NCI-H446 treated with DMSO at 0.1 percent for 48 hours (cell line): Measurements from ENCODE around the gene PORCN.

Experiments used
- DNase-seq: peaks from one replicate; lab custom pipeline; 2025; lab: John Stamatoyannopoulos, UW

The PORCN gene

DNA sequence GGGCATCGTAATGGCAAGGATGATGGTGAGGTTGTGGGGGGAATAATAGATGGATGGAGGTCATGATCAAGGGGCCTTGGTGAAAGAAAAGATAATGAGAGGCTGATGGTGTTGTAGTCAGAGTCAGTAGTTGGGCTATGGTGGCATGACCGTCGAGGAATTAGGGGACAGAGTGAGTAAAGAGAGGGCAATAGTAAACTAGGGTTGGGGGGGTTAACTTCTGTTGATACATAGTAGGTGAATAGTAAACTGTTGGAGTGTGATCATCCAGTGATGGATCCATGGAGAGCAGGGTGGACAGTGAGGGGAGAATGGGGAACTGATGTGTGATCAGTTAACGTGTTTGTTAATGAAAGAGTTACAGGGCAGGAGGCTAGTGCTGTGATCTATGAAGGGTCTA is 31.9 kb upstream of the PORCN start:
- DNase-seq, result no peak

DNA sequence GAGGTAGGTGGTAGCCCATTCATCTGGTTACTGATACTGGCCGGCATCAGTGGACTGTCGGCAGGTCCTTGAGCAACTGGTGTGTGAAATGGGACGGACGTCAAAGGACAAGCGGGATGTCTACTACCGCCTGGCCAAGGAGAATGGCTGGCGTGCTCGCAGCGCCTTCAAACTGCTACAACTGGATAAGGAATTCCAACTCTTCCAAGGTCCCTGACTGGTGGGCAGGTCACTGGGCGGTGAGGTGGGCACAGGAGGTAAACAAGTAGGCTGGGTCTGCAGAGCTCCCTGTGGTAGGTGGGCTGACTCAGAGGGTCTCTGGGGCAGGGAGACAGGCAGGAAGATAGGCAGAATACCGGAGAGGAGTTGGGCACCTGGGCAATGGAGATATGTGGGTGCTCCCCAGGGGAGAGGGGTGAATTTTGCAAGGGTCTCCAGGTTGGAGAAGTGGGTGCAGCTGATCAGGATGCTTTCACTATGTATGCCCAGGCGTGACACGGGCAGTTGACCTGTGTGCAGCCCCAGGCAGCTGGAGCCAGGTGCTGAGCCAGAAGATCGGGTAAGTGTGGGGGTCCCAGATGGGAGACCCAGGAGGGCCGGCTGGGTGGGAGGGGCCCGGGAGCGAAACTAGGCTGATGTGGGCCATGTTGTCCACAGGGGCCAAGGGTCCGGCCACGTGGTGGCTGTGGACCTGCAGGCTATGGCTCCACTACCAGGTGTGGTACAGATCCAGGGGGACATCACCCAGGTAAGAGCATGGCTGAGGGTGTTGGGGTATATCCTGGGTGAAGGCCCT is 30.6 kb upstream of the PORCN start:
- no peak for DNase-seq

DNA sequence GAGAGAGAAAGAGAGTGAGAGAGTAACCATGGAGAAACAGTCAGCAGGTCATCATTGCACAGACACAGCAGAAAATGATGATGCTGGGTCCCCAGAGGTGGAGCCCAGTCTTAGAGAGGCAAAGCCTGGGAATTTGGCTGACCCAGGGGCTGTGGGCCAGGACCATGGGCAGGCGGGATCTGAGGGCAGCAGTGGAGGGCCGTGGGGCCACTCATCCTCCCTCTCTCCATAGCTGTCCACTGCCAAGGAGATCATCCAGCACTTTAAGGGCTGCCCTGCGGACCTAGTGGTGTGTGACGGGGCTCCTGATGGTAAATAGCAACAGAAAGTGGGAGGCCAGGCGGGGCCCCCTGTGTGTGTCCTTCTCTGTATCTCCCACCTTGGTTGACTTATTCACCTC is 30.0 kb upstream of the PORCN start:
- no peak for DNase-seq

DNA sequence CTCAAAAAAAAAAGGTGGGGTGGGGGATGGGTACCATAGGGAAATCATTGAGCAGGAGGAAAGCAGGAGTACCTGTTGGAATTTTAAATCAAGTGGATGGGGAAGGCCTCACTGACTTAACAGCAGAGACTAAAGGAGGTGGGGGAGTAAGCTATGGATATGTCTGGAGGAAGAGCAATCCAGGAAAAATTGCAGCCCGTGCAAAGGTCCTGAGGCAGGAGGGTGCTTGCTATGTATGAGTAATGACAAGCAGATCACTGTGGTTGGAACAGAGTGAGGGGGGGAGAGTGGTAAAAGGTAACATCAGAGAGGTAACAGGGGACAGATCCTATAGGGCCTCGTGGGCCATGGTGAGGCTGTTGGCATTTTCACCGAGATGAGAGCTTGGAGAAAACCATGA is 28.6 kb upstream of the PORCN start:
- DNase-seq, result no peak

DNA sequence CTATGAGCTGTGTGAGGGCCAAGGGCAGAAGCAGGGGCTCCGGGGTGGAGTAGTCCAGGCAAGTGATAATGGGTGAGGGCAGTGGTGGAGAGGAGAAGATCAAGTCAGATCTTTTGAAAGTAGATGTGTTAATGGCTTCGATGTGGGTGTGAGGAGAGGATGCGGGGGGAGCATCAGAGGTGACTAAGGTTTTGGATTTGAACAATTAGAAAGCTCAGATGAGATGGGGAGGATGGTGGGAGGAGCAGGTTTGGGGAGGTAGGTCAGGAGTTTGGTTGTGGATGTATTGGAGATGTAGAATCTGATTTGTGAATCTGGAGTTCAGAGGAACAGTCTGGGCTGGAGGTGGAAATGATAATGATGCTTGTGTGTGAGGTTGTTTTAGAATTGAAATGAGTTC is 28.2 kb upstream of the PORCN start:
- DNase-seq, result no peak

DNA sequence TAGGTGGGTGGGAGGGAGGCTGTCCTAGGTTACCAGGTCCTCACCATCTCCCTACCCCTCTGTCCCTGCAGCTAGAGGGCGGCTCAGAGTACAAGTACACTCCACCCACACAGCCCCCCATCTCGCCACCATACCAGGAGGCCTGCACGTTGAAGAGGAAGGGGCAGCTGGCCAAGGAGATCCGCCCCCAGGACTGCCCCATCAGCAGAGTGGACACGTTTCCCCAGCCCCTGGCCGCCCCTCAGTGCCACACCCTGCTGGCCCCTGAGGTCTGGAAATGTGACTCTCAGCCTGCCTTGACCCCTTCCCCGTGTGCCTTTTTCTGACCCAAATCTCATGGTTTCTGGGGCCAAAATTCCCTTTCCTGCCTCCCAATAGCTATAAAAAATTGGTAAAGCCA is 26.3 kb upstream of the PORCN start:
- no peak for DNase-seq

DNA sequence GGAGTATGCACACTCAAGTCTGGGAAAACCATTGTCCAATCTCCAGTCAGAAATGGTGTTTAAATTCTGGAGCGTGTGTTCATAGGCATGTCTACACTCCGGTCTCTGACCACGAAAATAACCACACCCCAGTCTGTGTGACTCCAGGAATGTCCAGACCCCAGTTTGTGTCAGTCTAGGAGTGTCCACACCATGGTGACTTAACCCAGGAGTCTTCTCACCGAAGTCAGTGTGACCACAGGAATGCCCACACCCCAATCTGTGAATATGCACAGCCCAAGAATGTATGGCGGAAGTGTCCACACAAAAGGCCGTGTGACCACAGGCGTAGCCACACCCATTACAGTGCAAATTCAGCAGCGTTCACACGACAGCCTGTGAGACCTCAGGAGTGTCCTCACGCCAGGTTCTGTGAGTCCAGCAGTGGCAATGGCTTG is 21.4 kb upstream of the PORCN start:
- no peak for DNase-seq

DNA sequence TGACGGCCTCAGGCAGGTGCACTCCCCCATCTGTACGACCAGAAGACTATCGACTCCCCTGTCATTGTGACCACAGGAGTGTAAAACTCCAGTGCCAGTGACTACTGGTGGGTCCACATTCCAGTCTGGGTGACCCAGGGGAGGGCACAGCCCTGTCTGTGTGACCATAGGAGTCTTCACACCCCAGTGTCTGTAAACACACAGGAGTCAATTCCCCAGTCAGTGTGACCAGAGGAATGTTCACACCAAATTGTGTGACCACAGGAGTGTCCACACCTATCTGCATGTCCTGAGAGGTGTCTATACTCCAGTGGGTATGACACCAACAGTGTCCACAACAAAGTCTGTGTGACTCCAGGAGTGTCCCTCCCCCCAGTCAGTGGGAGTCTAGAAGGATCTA is 20.8 kb upstream of the PORCN start:
- no peak for DNase-seq

DNA sequence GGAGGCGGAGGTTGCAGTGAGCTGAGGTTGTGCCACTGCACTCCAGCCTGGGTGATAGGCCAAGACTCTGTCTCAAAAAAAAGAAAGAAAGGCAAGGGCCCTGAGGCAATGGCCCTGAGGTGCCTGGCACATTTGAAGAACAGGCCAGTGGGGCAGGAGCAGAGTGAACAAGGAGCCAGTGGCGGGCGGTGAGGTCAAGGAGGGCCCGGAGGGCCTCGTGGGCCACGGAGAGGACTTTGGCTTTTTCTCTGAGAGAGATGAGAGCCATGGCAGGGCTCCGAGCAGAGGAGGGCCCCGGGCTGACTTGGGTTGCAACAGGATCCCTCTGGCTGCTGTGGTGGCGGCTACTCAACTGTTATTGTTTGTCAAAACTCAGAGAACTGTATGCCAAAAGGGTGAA is 19.5 kb upstream of the PORCN start:
- DNase-seq, result no peak

DNA sequence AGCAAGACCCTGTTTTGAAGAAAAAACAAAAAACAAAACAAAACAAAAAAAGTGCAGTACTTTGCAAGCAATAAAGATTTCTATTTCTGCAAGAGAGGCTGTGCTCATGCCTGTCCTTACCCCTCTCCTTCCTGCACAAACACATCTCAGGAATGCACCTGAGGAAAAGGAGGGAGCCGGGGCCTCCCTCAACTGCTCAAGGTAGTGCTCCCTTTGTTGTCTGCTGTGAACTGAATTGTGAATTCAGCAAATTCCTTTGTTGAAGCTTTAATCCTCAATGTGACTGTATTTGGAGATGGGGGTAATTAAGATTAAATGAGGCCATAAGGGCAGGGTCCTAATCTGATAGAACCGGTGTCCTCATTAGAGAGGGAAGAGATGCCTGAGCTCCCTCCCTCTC is 18.9 kb upstream of the PORCN start:
- DNase-seq, result no peak

DNA sequence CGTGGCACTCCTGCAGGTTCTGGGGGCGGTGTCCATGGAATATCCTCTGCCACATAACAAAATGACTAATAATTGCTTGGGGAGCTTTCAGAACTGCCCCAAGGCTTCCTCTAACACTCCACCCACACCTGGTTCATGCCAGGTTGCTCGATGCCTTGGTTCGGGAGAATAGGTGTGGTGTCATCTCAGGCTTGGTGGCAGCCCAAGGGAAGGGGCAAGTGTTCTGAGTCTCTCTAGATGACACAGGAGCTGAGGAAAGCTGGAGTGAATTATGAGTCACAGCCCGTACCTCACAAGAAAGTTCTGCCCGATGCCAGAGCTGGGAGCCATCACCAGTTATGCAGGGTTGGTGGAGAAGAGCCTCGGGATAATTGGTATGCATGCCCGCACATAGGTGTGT is 18.1 kb upstream of the PORCN start:
- DNase-seq, result no peak

DNA sequence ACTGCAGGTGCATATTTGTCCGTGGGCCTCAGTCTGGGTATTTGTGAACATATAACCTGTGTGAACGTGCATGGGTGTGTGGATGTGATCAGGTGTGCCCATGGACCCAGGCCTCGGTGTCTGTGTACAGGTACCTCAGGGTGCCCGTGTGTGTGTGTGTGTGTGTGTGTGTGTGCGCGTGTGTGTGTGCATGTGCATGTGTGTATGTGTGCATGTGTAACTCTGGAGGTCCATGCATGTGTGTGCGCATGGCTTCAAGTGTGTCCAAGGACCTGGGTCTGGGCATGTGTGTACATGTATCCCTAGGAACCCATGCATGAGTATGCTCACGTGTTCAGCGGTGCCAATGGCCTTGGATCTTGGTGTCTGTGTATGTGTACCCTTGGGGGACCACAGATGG is 17.0 kb upstream of the PORCN start:
- DNase-seq, result no peak

DNA sequence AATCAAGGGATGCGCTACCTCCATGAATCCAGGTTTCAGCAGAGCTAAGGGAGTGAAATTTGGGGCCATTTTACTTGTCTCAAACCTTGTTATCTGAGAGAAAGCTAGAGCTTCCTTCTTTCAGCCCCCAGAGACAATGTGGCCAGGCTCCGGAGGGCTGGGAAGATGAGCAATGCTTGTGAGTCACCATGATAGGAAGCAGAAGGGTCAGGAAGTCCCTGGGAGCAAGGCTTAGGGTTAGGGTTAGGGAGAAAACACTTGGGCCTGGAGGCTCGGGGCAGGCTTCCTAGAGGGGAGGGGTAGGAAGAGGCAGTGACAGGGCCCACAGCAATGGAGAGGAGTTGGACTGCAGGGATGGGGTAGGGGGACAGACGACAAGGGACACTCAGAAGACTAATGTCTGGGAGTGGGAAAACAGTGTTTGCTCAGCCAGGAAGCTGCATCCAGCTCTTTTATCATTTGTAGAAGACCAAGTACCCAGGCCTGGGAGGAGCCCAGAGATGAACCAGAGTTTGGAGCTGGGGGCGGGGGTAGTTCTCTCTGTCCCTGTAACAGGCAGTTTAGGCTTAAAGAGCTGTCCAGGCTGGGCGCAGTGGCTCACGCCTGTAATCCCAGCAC is 16.4 kb upstream of the PORCN start:
- no peak for DNase-seq

DNA sequence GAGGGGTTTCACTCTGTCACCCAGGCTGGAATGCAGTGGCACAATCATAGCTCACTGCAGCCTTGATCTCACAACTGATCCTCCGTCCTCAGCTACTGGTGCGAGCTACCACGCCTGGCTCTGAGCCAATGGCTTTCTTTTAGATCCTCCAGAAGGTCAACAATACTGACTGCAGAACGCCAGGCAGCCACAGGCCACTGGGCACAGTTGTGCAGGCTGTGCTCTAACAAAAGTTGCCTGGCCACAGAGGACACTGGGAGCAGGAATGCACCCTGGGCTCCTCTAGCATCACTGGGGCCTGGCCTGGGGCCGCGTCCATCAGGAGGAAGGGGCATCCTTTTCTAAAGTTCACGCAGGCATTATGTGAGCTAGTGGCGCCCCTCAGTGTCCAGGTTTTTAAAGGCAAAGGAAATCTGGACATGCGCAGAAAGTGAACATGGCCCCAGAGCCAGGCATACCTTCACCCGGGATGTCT is 14.9 kb upstream of the PORCN start:
- no peak for DNase-seq

DNA sequence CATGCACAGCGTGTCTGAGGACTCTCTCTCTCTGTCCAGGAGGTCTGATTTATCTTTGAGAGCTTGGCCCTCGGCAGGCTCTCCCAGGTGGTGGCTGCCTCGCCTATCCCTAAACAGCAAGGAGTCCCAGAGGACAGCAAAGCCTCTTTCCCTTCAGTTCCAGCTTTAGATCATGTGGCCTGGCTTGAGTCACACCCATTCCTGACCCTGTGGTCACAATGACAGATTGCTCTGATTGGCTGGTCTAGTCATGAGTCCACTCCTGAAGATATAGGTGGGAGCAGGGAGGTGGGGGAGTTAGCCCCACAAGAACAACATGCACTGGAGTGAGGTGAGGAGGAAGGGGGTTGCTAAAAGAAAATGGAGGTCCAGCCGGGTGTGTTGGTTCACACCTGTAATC is 12.1 kb upstream of the PORCN start:
- no peak for DNase-seq

DNA sequence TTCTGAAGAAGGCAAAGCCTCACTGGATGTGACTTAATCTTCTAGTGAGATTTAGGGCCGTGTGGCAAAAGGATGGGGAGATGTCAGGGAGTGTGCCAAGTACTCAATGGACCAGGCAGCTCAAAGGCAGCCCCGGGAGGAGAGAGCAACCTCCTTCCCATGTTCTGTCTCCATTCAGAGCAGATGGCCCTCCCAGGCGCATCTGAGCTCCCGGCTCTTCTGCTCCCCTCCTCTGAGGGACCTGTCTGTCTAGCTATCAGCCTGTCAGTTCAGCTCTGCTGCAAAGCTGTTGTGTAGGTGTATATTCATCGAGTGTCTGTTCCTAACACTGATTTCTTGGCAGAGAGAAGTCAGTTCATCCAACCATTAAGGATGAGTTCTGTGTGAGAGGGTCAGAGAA is 10.9 kb upstream of the PORCN start:
- DNase-seq, result no peak

DNA sequence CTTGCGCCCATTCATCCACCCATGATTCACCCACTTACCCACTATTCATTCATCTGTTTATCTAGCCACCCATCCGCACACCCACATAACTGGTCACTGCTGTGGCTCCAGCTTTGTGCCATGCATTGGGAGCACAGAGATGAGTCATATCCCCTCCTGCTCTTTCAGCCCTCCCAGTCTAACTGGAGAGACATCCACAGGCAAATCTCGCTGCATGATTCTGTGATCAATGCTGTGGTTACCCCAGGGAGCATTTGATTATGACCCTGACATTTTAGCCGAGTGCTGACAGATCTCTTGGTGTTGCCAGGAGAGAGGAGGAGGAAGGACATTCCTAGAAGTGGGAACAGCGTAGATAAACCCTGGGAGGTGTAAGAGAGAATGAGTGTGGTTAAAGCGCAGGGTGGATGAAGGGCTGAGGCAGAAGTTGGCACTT is 10.4 kb upstream of the PORCN start:
- DNase-seq, result no peak

DNA sequence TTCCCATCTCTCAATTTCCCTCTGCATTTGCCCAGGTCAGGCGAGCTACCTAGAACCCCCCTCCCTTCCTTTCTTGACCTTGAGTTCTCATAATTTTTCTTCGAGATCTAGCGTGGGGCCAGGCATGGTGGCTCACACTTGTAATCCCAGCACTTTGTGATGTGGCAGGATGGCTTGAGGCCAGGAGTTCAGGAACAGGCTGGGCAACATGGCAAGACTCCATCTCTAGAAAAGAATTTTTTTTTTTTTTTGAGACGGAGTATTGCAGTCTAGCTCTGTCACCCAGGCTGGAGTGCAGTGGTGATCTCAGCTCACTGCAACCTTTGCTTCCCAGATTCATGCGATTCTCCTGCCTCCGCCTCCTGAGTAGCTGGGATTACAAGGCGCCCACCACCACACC is 4.5 kb upstream of the PORCN start:
- no peak for DNase-seq

DNA sequence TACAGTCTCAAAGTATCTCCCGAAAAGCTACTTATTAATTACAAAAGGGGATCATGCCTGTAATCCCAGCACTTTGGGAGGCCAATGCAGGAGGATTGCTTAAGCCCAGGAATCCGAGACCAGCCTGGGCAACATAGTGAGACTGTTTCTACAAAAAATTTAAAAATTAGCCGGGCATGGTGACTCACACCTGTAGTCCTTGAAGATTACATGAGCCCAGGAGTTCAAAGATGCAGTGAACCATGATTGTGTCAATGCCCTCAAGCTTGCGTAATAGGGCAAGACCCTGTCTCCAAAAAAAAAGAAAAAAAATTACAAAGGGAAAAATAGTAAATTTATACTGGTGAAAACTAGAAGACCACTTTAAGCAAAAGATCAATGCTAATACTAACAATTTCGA is 3.3 kb upstream of the PORCN start:
- no peak for DNase-seq

DNA sequence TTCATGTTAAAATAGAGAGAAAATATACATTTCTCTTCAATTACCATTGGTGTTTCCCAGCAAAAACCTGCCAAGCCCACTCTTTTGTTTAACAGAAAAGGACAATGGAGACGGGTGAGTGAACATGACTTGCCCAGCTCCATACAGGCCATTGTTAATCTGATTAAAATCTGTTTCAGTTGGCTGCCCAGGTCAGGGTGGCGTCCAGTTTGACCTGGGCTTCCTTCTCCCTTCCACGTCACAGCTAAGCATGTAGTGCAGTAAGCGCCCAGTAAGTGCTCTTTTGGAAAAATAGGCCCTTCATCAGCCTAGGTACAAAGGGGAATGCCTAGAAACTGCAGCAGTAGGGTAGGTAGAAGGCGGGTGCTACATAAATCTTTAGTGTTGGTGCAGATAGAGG is 1.5 kb upstream of the PORCN start:
- DNase-seq, result no peak

DNA sequence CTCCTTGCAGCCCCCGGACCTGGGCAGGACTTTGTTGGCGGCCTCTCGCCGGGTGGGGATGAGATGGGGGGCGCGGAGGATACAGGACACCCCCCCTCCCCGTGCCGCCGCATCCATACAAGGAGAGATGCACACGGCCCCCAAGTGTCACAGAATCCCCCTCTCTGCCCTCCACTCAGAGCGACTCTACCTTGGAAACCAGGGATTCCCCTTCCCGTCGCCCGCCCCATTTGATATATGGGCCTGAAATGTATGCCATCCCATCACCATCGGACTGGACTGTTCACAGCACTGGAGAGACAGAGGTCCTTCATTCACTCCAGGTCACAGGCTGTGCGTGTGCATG is 426 bp downstream of the PORCN start:
- no peak for DNase-seq

DNA sequence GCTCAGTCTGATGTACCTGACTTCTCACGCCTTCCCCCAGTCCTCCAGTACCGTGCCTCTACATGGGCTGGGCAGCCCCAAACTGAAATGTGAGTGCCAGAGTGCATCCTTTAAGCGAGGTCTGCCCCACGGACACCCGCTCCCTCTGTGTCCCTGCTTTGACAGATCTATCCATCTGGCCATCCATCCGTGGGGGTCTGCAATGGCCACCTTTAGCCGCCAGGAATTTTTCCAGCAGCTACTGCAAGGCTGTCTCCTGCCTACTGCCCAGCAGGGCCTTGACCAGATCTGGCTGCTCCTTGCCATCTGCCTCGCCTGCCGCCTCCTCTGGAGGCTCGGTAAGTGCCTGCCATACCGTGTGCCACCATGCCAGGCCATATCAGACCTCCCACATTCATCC is 827 bp downstream of the PORCN start:
- no peak for DNase-seq

DNA sequence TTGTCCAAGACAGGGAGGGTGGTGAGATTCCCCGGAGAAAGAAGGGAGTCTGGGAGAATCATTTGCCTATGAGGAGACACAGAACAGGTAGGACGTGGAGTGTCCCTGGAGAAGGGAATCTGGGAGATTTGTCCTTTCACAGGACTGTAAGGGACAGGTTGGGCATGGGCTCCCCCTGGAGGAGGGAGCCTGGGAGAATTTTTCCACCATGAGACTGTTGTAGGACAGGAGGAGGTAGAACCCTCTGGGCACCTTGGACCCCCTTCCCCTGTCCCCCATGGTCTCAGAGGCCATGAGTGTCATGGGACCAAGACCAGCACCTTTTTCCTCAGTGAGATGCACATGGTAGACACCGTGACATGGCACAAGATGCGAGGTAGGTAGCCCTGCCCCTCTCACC is 2.8 kb downstream of the PORCN start:
- no peak for DNase-seq

DNA sequence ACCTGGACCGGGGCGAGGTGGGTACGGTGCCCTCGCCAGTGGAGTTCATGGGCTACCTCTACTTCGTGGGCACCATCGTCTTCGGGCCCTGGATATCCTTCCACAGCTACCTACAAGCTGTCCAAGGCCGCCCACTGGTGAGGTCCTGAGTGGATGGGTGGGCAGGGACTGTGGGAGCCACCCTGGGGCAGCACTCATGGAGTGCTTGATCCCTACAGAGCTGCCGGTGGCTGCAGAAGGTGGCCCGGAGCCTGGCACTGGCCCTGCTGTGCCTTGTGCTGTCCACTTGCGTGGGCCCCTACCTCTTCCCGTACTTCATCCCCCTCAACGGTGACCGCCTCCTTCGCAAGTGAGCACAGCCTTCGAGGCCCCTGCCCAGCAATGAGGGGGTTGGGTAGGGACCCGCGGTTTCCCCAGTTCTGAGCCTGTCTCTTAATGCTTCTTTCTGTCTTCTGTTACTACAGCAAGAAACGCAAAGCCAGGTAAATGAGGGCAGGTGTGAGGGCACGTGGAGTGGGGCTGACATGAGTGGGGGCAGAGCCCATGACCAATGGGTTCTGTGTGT is 3.7 kb downstream of the PORCN start:
- no peak for DNase-seq
